ENCODE data around the gene MGAT4C.

The MGAT4C gene

GRCh38 chr12:85955127-85955526, 301.1 kb downstream of the MGAT4C start:
- DNase-seq, result no peak

- no peak for DNase-seq
These were observed 304.4 kb downstream of the MGAT4C start for GRCh38 chr12:85951823-85952222.

GRCh38 chr12:85949253-85949652, 306.9 kb downstream of the MGAT4C start:
- DNase-seq, result no peak

GRCh38 chr12:85948340-85948739, 307.9 kb downstream of the MGAT4C start:
- no peak for DNase-seq

- no peak for DNase-seq
These were observed 308.9 kb downstream of the MGAT4C start for GRCh38 chr12:85947286-85947685.

GRCh38 chr12:85946375-85946774, 309.8 kb downstream of the MGAT4C start:
- DNase-seq, result no peak

- no peak for DNase-seq
These were observed 329.0 kb downstream of the MGAT4C start for GRCh38 chr12:85927166-85927565.

- DNase-seq, result no peak
These were observed 332.3 kb downstream of the MGAT4C start for GRCh38 chr12:85923767-85924331.

- no peak for DNase-seq
These were observed 335.8 kb downstream of the MGAT4C start for GRCh38 chr12:85920324-85920947.
